SK-N-SH treated with all-trans-retinoic acid at 6 μM for 48 hours (cell line): ENCODE results near the gene MTUS2.

Experiments used
- ATAC-seq: fragments of 200-7000 bp; cut with Tn5 transposase; 3 replicates; pipeline ENCODE4 v1.9.1; 2020; ENCODE audit warnings: mild to moderate bottlenecking, moderate library complexity
- ARNTL ChIP-seq: fragments of 450-650 bp; formaldehyde crosslinking; IDR thresholded peaks from 2 replicates; pipeline ENCODE4 v1.5.0; 2020; ENCODE audit warnings: low read depth, mild to moderate bottlenecking, moderate library complexity, borderline replicate concordance
- BACH2 ChIP-seq: fragments of 250-450 bp; sonication (Bioruptor Pico); IDR thresholded peaks from 2 replicates; pipeline ENCODE4 v1.9.0; 2021; ENCODE audit warnings: mild to moderate bottlenecking, borderline replicate concordance
- CSDC2 ChIP-seq: fragments of 250-450 bp; sonication (Bioruptor Pico); IDR thresholded peaks from 2 replicates; pipeline ENCODE4 v1.5.0; 2020; ENCODE audit warnings: mild to moderate bottlenecking, moderate library complexity
- ESRRG ChIP-seq: fragments of 250-450 bp; sonication (Bioruptor Pico); IDR thresholded peaks from 2 replicates; pipeline ENCODE4 v1.6.1; 2021; ENCODE audit warnings: mild to moderate bottlenecking
- ISL1 ChIP-seq: fragments of 250-450 bp; sonication (Bioruptor Pico); IDR thresholded peaks from 2 replicates; pipeline ENCODE4 v2.1.2; 2022; ENCODE audit warnings: mild to moderate bottlenecking, moderate library complexity
- OSR1 ChIP-seq: fragments of 250-450 bp; sonication (Bioruptor Pico); IDR thresholded peaks from 2 replicates; pipeline ENCODE4 v1.8.0; 2022; ENCODE audit warnings: moderate library complexity, mild to moderate bottlenecking, inconsistent platforms
- PPARA ChIP-seq: fragments of 250-450 bp; sonication (Bioruptor Pico); IDR thresholded peaks from 2 replicates; pipeline ENCODE4 v1.5.0; 2020; ENCODE audit warnings: mild to moderate bottlenecking, borderline replicate concordance
- RARB ChIP-seq: fragments of 250-450 bp; sonication (Bioruptor Pico); IDR thresholded peaks from 2 replicates; pipeline ENCODE4 v1.8.0; 2021; ENCODE audit warnings: mild to moderate bottlenecking, moderate library complexity
- SNAI2 ChIP-seq: fragments of 250-450 bp; sonication (Bioruptor Pico); IDR thresholded peaks from 2 replicates; pipeline ENCODE4 v1.5.0; 2020; ENCODE audit warnings: mild to moderate bottlenecking, moderate library complexity
- TOX ChIP-seq: fragments of 250-450 bp; sonication (Bioruptor Pico); IDR thresholded peaks from 2 replicates; pipeline ENCODE4 v1.8.0; 2021; ENCODE audit warnings: mild to moderate bottlenecking, moderate library complexity, borderline replicate concordance
- ZC3H10 ChIP-seq: fragments of 250-450 bp; sonication (Bioruptor Pico); IDR thresholded peaks from 2 replicates; pipeline ENCODE4 v1.5.1; 2021; ENCODE audit warnings: mild to moderate bottlenecking, moderate library complexity
- ZFP3 ChIP-seq: fragments of 250-450 bp; sonication (Bioruptor Pico); IDR thresholded peaks from 2 replicates; pipeline ENCODE4 v1.5.0; 2020; ENCODE audit warnings: mild to moderate bottlenecking, moderate library complexity
- ZFP30 ChIP-seq: fragments of 450-650 bp; formaldehyde crosslinking; IDR thresholded peaks from 2 replicates; pipeline ENCODE4 v1.5.0; 2022; ENCODE audit warnings: mild to moderate bottlenecking, moderate library complexity
- ZNF565 ChIP-seq: fragments of 450-650 bp; formaldehyde crosslinking; conservative IDR thresholded peaks from 2 replicates; pipeline ENCODE4 v1.5.0; 2020; ENCODE audit warnings: low read depth, mild to moderate bottlenecking, moderate library complexity
- ZNF70 ChIP-seq: fragments of 450-650 bp; formaldehyde crosslinking; IDR thresholded peaks from 2 replicates; pipeline ENCODE4 v1.5.0; 2020; ENCODE audit warnings: mild to moderate bottlenecking, moderate library complexity
- ZNF8 ChIP-seq: fragments of 450-650 bp; formaldehyde crosslinking; IDR thresholded peaks from 2 replicates; pipeline ENCODE4 v1.5.0; 2020; ENCODE audit warnings: mild to moderate bottlenecking, moderate library complexity
- TF ChIP-seq, protein P1 (sequence below): fragments of 250-450 bp; sonication (Bioruptor Pico); IDR thresholded peaks from 2 replicates; pipeline ENCODE4 v1.5.1; 2021; ENCODE audit warnings: mild to moderate bottlenecking, moderate library complexity
- TF ChIP-seq, protein P2 (sequence below): fragments of 250-450 bp; sonication (Bioruptor Pico); IDR thresholded peaks from 2 replicates; pipeline ENCODE4 v1.5.1; 2020; ENCODE audit warnings: low read depth, mild to moderate bottlenecking, moderate library complexity
- TF ChIP-seq, protein P3 (sequence below): fragments of 250-450 bp; sonication (Bioruptor Pico); IDR thresholded peaks from 2 replicates; pipeline ENCODE4 v1.8.0; 2021; ENCODE audit warnings: low read depth, mild to moderate bottlenecking, moderate library complexity, borderline replicate concordance
- TF ChIP-seq, protein P4 (sequence below): fragments of 250-450 bp; sonication (Bioruptor Pico); IDR thresholded peaks from 2 replicates; pipeline ENCODE4 v1.8.0; 2020; ENCODE audit warnings: mild to moderate bottlenecking, moderate library complexity, borderline replicate concordance
- TF ChIP-seq, protein P5 (sequence below): fragments of 250-450 bp; sonication (Bioruptor Pico); IDR thresholded peaks from 2 replicates; pipeline ENCODE4 v1.5.0; 2020; ENCODE audit warnings: mild to moderate bottlenecking, moderate library complexity

The MTUS2 gene

DNA sequence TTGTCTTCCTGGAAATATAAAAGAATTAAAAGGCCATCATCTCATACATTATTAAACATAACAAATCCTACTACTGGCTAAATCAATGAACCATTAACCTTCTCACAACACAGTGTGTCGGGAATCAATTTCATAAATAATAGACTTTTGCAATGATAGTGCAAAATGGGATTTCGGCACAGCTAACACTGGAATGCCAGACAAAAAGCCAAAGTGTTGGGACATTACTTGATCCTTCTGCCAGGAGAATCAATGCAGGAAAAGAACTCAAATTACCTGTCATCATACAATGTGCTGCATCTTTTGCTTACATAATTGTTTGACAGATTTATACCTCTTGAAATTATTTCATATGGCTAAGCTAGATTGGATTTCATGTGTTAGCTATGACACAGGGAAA, 334.3 kb downstream of the MTUS2 start:
- no peak for ATAC-seq
- TF ChIP-seq, protein P1, sequence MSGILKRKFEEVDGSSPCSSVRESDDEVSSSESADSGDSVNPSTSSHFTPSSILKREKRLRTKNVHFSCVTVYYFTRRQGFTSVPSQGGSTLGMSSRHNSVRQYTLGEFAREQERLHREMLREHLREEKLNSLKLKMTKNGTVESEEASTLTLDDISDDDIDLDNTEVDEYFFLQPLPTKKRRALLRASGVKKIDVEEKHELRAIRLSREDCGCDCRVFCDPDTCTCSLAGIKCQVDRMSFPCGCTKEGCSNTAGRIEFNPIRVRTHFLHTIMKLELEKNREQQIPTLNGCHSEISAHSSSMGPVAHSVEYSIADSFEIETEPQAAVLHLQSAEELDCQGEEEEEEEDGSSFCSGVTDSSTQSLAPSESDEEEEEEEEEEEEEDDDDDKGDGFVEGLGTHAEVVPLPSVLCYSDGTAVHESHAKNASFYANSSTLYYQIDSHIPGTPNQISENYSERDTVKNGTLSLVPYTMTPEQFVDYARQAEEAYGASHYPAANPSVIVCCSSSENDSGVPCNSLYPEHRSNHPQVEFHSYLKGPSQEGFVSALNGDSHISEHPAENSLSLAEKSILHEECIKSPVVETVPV (CRISPR knock-in tag) = no peak
- TF ChIP-seq CSDC2 (CRISPR knock-in tag) (no peak), PPARA (no peak), OSR1 (CRISPR knock-in tag) (no peak), ZC3H10 (CRISPR knock-in tag) (no peak), ISL1 (CRISPR knock-in tag) (no peak), SNAI2 (CRISPR knock-in tag) (no peak), ZFP30 (no peak), RARB (no peak), ARNTL (CRISPR knock-in tag) (no peak), ZNF70 (no peak)
- TF ChIP-seq, protein P2, sequence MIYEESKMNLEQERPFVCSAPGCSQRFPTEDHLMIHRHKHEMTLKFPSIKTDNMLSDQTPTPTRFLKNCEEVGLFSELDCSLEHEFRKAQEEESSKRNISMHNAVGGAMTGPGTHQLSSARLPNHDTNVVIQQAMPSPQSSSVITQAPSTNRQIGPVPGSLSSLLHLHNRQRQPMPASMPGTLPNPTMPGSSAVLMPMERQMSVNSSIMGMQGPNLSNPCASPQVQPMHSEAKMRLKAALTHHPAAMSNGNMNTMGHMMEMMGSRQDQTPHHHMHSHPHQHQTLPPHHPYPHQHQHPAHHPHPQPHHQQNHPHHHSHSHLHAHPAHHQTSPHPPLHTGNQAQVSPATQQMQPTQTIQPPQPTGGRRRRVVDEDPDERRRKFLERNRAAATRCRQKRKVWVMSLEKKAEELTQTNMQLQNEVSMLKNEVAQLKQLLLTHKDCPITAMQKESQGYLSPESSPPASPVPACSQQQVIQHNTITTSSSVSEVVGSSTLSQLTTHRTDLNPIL (CRISPR knock-in tag) = no peak
- TF ChIP-seq, protein P3, sequence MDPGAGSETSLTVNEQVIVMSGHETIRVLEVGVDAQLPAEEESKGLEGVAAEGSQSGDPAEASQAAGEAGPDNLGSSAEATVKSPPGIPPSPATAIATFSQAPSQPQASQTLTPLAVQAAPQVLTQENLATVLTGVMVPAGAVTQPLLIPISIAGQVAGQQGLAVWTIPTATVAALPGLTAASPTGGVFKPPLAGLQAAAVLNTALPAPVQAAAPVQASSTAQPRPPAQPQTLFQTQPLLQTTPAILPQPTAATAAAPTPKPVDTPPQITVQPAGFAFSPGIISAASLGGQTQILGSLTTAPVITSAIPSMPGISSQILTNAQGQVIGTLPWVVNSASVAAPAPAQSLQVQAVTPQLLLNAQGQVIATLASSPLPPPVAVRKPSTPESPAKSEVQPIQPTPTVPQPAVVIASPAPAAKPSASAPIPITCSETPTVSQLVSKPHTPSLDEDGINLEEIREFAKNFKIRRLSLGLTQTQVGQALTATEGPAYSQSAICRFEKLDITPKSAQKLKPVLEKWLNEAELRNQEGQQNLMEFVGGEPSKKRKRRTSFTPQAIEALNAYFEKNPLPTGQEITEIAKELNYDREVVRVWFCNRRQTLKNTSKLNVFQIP (CRISPR knock-in tag) = no peak
- TF ChIP-seq, all 23 proteins: peak for 0

DNA sequence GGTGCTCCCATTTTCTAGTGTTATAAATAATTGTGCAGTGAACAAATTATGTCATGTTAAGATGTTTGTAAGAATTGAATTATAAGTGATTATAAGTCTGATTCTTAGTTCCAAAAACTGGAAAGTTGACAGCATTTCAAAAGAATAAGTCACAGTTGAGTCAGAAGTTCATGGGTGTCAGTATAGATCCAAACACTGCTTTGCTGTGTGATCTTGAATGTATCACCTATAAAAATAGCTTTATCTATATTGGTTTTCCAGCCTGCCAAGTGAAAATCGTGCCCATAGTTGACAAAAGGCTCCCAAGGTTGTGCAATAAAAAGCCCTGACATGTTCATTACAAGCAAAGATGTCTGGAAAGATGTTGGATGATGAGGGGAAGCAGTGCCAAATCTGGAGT, 336.0 kb downstream of the MTUS2 start:
- ATAC-seq = no peak
- TF ChIP-seq, protein P2 (CRISPR knock-in tag) = no peak
- TF ChIP-seq OSR1 (CRISPR knock-in tag) (no peak), ARNTL (CRISPR knock-in tag) (no peak), ZFP30 (no peak)
- TF ChIP-seq, all 23 proteins: peak for 0

DNA sequence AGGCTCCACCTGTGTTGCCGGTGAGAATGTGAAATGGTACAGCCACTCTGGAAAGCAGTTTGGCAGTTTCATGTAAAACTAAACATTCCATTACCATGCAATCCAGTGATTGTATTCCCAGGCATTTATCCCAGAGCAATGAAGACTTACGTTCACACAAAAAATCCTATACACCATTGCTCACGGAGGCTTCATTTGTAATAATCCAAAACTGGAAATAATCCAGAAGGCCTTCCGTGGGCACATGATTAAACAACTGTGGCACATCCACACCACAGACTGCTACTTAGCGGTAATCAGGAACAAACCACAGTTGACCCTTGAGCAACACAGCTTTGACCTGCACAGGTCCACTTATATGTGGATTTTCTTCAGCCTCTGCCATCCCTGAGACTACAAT, 339.7 kb downstream of the MTUS2 start:
- no peak for TF ChIP-seq TOX (CRISPR knock-in tag)
- no peak for TF ChIP-seq ZFP3 (CRISPR knock-in tag)
- TF ChIP-seq, protein P1 (CRISPR knock-in tag) = no peak
- no peak for TF ChIP-seq ARNTL (CRISPR knock-in tag)
- no peak for TF ChIP-seq ZC3H10 (CRISPR knock-in tag)
- TF ChIP-seq, protein P2 (CRISPR knock-in tag) = no peak
- no peak for TF ChIP-seq ZNF565 (CRISPR knock-in tag)
- TF ChIP-seq ZNF70 = no peak
- TF ChIP-seq CSDC2 (CRISPR knock-in tag) = no peak
- TF ChIP-seq ZNF8 (CRISPR knock-in tag) = no peak
- TF ChIP-seq BACH2 (CRISPR knock-in tag) = no peak
- no peak for TF ChIP-seq PPARA
- no peak for TF ChIP-seq ISL1 (CRISPR knock-in tag)
- ATAC-seq = no peak

DNA sequence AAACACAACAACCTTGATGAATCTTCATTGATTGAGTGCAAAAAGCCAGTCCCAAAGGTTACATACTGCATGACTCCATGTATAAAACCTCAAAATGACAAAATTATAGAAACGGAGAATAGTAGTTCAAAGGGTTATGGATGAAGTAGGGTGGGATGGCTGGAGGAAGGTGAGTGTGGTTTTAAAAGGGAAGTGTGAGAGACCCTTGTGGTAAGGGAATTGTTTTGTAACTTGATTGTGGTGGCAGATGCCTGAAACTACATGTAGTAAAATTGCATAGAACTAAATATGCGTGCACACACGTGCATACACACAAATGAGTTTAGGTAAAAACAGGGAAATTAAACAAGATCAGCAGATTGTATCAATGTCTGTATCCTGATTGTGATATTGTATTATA, 340.7 kb downstream of the MTUS2 start:
- no peak for ATAC-seq
- TF ChIP-seq ZFP30 (no peak), ISL1 (CRISPR knock-in tag) (no peak), ZNF70 (no peak), PPARA (no peak), SNAI2 (CRISPR knock-in tag) (no peak), ZFP3 (CRISPR knock-in tag) (no peak), ZC3H10 (CRISPR knock-in tag) (no peak), ESRRG (no peak)
- TF ChIP-seq, protein P4, sequence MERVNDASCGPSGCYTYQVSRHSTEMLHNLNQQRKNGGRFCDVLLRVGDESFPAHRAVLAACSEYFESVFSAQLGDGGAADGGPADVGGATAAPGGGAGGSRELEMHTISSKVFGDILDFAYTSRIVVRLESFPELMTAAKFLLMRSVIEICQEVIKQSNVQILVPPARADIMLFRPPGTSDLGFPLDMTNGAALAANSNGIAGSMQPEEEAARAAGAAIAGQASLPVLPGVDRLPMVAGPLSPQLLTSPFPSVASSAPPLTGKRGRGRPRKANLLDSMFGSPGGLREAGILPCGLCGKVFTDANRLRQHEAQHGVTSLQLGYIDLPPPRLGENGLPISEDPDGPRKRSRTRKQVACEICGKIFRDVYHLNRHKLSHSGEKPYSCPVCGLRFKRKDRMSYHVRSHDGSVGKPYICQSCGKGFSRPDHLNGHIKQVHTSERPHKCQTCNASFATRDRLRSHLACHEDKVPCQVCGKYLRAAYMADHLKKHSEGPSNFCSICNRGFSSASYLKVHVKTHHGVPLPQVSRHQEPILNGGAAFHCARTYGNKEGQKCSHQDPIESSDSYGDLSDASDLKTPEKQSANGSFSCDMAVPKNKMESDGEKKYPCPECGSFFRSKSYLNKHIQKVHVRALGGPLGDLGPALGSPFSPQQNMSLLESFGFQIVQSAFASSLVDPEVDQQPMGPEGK (CRISPR knock-in tag) = no peak
- TF ChIP-seq, protein P5, sequence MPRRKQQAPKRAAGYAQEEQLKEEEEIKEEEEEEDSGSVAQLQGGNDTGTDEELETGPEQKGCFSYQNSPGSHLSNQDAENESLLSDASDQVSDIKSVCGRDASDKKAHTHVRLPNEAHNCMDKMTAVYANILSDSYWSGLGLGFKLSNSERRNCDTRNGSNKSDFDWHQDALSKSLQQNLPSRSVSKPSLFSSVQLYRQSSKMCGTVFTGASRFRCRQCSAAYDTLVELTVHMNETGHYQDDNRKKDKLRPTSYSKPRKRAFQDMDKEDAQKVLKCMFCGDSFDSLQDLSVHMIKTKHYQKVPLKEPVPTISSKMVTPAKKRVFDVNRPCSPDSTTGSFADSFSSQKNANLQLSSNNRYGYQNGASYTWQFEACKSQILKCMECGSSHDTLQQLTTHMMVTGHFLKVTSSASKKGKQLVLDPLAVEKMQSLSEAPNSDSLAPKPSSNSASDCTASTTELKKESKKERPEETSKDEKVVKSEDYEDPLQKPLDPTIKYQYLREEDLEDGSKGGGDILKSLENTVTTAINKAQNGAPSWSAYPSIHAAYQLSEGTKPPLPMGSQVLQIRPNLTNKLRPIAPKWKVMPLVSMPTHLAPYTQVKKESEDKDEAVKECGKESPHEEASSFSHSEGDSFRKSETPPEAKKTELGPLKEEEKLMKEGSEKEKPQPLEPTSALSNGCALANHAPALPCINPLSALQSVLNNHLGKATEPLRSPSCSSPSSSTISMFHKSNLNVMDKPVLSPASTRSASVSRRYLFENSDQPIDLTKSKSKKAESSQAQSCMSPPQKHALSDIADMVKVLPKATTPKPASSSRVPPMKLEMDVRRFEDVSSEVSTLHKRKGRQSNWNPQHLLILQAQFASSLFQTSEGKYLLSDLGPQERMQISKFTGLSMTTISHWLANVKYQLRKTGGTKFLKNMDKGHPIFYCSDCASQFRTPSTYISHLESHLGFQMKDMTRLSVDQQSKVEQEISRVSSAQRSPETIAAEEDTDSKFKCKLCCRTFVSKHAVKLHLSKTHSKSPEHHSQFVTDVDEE (CRISPR knock-in tag) = no peak
